Thyroid gland (tissue), 4 donors: ENCODE measurements around the gene CHRNB1. TPM values are rescaled to one million over a fixed set of nuclear protein-coding genes. Genes with fewer than 3 reads are reported as not detected.
"Not testable (repeated sequence)": the region's sequence is repeated elsewhere in the genome, so short reads cannot be mapped to it uniquely, and the experiment has no call there.

ENCODE experiments used
- DNase-seq, 2 donors: peaks; one replicate each; pipeline ENCODE4 v3.0.0-alpha.2; 2019
- H3K27ac ChIP-seq, 3 donors: fragments of 200-600 bp; sonication (generic); 1 replicate in 2 of 3; 2 replicates in 1 of 3; pipeline ENCODE4 v1.5.1; 2016 to 2019; ENCODE audit warnings: mild to moderate bottlenecking in 1 of 3, moderate library complexity in 1 of 3
- H3K27me3 ChIP-seq: fragments of 200-600 bp; sonication (generic); one replicate; pipeline ENCODE4 v1.5.1; 2019
- H3K36me3 ChIP-seq, 2 donors: fragments of 200-600 bp; sonication (generic); one replicate each; pipeline ENCODE4 v1.5.1; 2016 to 2019
- H3K4me1 ChIP-seq, 2 donors: fragments of 200-600 bp; sonication (generic); one replicate each; pipeline ENCODE4 v1.5.1; 2017 to 2019
- H3K4me3 ChIP-seq, 3 donors: fragments of 200-600 bp; sonication (generic); replicated peaks in 1 of 3; 1 replicate in 2 of 3; 2 replicates in 1 of 3; pipeline ENCODE4 v1.5.1; 2016; ENCODE audit warnings: mild to moderate bottlenecking in 1 of 3
- H3K9me3 ChIP-seq: fragments of 200-600 bp; sonication (generic); one replicate; pipeline ENCODE4 v1.5.1; 2017
- CTCF ChIP-seq, 6 experiments: fragments of 200-600 bp in 3 of 6; fragments of 450-650 bp in 3 of 6; sonication (generic) in 3 of 6; IDR thresholded peaks; one replicate each; pipeline ENCODE4 v1.5.1; 2016 to 2019; ENCODE audit warnings: antibody characterized with exemption in 6 of 6, mild to moderate bottlenecking in 2 of 6, inconsistent platforms in 1 of 6, moderate library complexity in 1 of 6
- POLR2A ChIP-seq, 2 donors: fragments of 450-650 bp; IDR thresholded peaks; one replicate each; pipeline ENCODE4 v1.6.1; 2017; ENCODE audit warnings: antibody characterized with exemption in 2 of 2, mild to moderate bottlenecking in 2 of 2, moderate library complexity in 1 of 2
- WGBS, 2 donors: methylation state at CpG; one replicate each; pipeline ENCODE4 v1.1.5; 2017; 5-methylcytosine and 5-hydroxymethylcytosine counted together
- intact Hi-C: fragments of 100-400 bp; cut with DNase I; formaldehyde crosslinking; loops from one replicate; pipeline ENCODE4 v1.15.1; 2023
- total RNA-seq, 4 donors: library from RNA; depleted of rRNA; stranded (reverse); fragments of >200 nt; gene quantifications; one replicate each; pipeline ENCODE4 v1.2.3, GENCODE V29; 2016

CHRNB1 gene
- total RNA-seq, 4 donors from 2014 or later, result 13.4 to 29.2 (median 19.8) TPM

- TF ChIP-seq CTCF (IDR thresholded peaks at IDR 0.05) (no peak), POLR2A (IDR thresholded peaks at IDR 0.05) (no peak)
- Histone ChIP-seq H3K36me3 (no peaks in the 10 kb centered on the region), H3K4me1 (peaks cover 45 to 72% of the 10 kb centered on the region in 2 donors), H3K27ac (peak overlapping the region; percentile 100), H3K9me3 (no peaks in the 10 kb centered on the region), H3K4me3 (peak overlapping the region; percentile 98 to 100 (median 99)), H3K27me3 (no peaks in the 10 kb centered on the region)
- intact Hi-C loops, result loop anchor here (5.0 kb wide), 1 partner anchor 36 kb away; no protein-coding TSS in a partner anchor
- DNase-seq, result peak; percentile 58 to 64
- 22 to 24% methylated on average over 16 to 25 of the region's 40 CpGs for WGBS, 2 donors
Observed at GRCh38 chr17:7478276-7479212, 33.7 kb downstream of the CHRNB1 start.

GRCh38 chr17:7479213-7480088, 34.6 kb downstream of the CHRNB1 start, which contains the start of gene ZBTB4:
ZBTB4 (minus strand) TSS chr17:7479631; CDS start chr17:7466801, 12,830 bp downstream.
- intact Hi-C loops, result loop anchor here (5.0 to 10.0 kb wide), 2 partner anchors 37 to 125 kb away; partner anchors contain the start of genes KCTD11 and TMEM95
- WGBS, 2 donors, result 0 to 7% methylated on average over 5 to 26 of the region's 92 CpGs
- H3K4me1 ChIP-seq, result peaks cover 45 to 70% of the 10 kb centered on the region in 2 donors

GRCh38 chr17:7480089-7480384, 35.2 kb downstream of the CHRNB1 start:
- H3K36me3 ChIP-seq, result no peaks in the 10 kb centered on the region

More at GRCh38 chr17:7479213-7480088, 34.6 kb downstream of the CHRNB1 start, which contains the start of gene ZBTB4:
- Histone ChIP-seq H3K27me3 (no peaks in the 10 kb centered on the region), H3K4me3 (peak within 1 kb of the TSS; percentile 98 to 100 (median 99)), H3K36me3 (no peaks in the 10 kb centered on the region), H3K9me3 (no peaks in the 10 kb centered on the region), H3K27ac (peak within 1 kb of the TSS; percentile 100)
- peak; percentile 57 to 62 for DNase-seq
- TF ChIP-seq POLR2A (IDR thresholded peaks at IDR 0.05), result peak in 1 of 2 donors; percentile 72
- no peak for TF ChIP-seq CTCF (IDR thresholded peaks at IDR 0.05)

GRCh38 chr17:7481275-7481674, 36.4 kb downstream of the CHRNB1 start, which contains the start of gene SLC35G6:
SLC35G6 (plus strand) TSS chr17:7481446; CDS start chr17:7481517, 71 bp downstream.
- peak within 1 kb of the TSS; percentile 100 for H3K27ac ChIP-seq
- H3K27me3 ChIP-seq, H3K36me3 ChIP-seq, DNase-seq, H3K4me3 ChIP-seq, H3K9me3 ChIP-seq: not testable (repeated sequence)
- intact Hi-C loops, result loop anchor here (10.0 kb wide), 1 partner anchor 126 kb away; the partner anchor contains the start of genes KCTD11 and TMEM95
- H3K4me1 ChIP-seq, result peaks cover 43 to 62% of the 10 kb centered on the region in 2 donors
- WGBS, 2 donors, result 87 to 91% methylated on average over 4 of the region's 4 CpGs

More at GRCh38 chr17:7480089-7480384, 35.2 kb downstream of the CHRNB1 start:
- 9 to 10% methylated on average over 4 to 8 of the region's 8 CpGs for WGBS, 2 donors
- H3K4me3 ChIP-seq, result peak overlapping the region; percentile 37 to 100 (median 60)
- H3K9me3 ChIP-seq, result no peaks in the 10 kb centered on the region
- intact Hi-C loops, result loop anchor here (10.0 kb wide), 1 partner anchor 125 kb away; the partner anchor contains the start of genes KCTD11 and TMEM95
- H3K4me1 ChIP-seq, result peaks cover 42 to 64% of the 10 kb centered on the region in 2 donors
- DNase-seq, result no peak
- TF ChIP-seq CTCF (IDR thresholded peaks at IDR 0.05) (no peak), POLR2A (IDR thresholded peaks at IDR 0.05) (no peak)
- no peaks in the 10 kb centered on the region for H3K27me3 ChIP-seq
- peak overlapping the region; percentile 100 for H3K27ac ChIP-seq

GRCh38 chr17:7481842-7482741, 37.2 kb downstream of the CHRNB1 start:
- intact Hi-C loops, result loop anchor here (10.0 kb wide), 1 partner anchor 127 kb away; the partner anchor contains the start of genes KCTD11 and TMEM95
- peak overlapping the region in 2 of 3 donors; percentile 98 to 99 for H3K27ac ChIP-seq
- not testable (repeated sequence) for H3K27me3 ChIP-seq, H3K9me3 ChIP-seq, H3K4me3 ChIP-seq, H3K36me3 ChIP-seq, DNase-seq
- H3K4me1 ChIP-seq, result peaks cover 43 to 62% of the 10 kb centered on the region in 2 donors
- 93 to 97% methylated on average over 28 to 29 of the region's 31 CpGs for WGBS, 2 donors

- intact Hi-C loops, result loop anchor here (10.0 kb wide), 1 partner anchor 128 kb away; the partner anchor contains the start of genes KCTD11 and TMEM95
- H3K27me3 ChIP-seq, H3K9me3 ChIP-seq, DNase-seq, H3K36me3 ChIP-seq: not testable (repeated sequence)
- peak overlapping the region in 1 of 3 donors; percentile 67 for H3K4me3 ChIP-seq
- peak overlapping the region; percentile 91 to 99 (median 98) for H3K27ac ChIP-seq
- H3K4me1 ChIP-seq, result peaks cover 43 to 64% of the 10 kb centered on the region in 2 donors
- 68 to 77% methylated on average over 5 of the region's 6 CpGs for WGBS, 2 donors
Observed at GRCh38 chr17:7482742-7483088, 37.9 kb downstream of the CHRNB1 start.
